ENCODE measurements around the gene WDR86.

WDR86 gene

DNA sequence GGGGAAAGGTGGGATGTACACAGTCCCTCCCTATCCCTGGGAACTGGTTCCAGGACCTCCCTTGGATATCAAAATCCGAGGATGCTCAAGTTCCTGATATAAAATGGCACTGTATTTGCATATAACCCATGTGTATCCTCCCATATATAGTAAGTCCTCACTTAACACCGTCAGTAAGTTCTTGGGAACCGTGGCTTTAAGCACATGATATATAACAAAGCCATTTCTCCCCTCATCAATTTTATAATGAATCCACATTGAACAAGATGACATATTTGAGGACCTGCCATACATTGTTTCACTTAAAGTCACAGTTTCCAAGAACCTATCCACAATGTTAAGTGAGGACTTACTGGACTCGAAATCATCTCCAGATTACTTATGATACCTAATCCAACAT lies 24.7 kb upstream of the WDR86 start:
- peaks cover 25% of the 10 kb centered on the region for H3K4me1 Mint-ChIP-seq
- peaks cover 4% of the 10 kb centered on the region for H3K27me3 Mint-ChIP-seq (ENCODE audit: low read depth)
- H3K4me3 Mint-ChIP-seq = no peak overlapping the region
- H3K36me3 Mint-ChIP-seq (ENCODE audit: low read depth) = no peaks in the 10 kb centered on the region
- H3K27ac Mint-ChIP-seq = peak overlapping the region; percentile 53 to 70 (median 66)
- TF ChIP-seq, protein P1, sequence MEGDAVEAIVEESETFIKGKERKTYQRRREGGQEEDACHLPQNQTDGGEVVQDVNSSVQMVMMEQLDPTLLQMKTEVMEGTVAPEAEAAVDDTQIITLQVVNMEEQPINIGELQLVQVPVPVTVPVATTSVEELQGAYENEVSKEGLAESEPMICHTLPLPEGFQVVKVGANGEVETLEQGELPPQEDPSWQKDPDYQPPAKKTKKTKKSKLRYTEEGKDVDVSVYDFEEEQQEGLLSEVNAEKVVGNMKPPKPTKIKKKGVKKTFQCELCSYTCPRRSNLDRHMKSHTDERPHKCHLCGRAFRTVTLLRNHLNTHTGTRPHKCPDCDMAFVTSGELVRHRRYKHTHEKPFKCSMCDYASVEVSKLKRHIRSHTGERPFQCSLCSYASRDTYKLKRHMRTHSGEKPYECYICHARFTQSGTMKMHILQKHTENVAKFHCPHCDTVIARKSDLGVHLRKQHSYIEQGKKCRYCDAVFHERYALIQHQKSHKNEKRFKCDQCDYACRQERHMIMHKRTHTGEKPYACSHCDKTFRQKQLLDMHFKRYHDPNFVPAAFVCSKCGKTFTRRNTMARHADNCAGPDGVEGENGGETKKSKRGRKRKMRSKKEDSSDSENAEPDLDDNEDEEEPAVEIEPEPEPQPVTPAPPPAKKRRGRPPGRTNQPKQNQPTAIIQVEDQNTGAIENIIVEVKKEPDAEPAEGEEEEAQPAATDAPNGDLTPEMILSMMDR (IDR thresholded peaks at IDR 0.05; ENCODE audit: unreplicated experiment in 3 of 3) = no peak
- no peaks in the 10 kb centered on the region for H3K9me3 Mint-ChIP-seq

DNA sequence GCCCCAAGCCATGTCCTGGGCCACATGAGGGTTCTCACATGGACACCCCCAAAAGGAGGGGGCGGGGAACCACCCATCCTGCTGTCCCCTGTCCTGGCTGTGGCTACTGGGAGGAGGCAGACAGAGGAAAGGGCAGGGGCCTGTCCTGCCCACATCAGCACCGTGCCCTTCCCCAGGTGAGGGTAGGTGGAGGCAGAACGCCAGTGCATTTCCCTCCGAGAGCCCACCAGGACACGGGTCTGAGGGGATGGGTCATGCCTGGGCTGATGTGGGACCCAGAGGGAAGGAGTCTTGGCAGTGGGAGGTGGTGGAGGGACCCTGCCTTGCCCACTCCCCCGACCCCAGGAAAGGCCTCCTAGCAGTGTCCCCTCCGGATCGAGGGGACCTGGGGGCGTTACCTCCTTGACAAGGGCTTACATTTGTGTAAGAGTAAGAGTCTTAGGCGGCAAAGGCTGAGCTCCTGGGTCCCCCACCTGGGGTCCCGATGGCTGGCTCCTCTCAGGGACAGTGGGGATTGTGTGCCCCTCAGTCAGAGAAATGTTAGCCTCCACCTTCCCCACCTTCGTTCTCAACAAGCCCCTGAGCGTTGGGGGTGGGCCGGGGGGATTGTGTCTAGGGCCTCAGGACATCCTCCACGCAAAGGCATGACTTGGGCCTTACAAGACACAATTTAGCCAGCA lies 24.0 kb upstream of the WDR86 start:
- TF ChIP-seq, protein P1 (IDR thresholded peaks at IDR 0.05; ENCODE audit: unreplicated experiment in 3 of 3) = no peak
- Mint-ChIP-seq H3K27ac (no peak overlapping the region), H3K4me3 (no peak overlapping the region), H3K9me3 (no peaks in the 10 kb centered on the region), H3K4me1 (peaks cover 32% of the 10 kb centered on the region), H3K36me3 (ENCODE audit: low read depth) (no peaks in the 10 kb centered on the region), H3K27me3 (ENCODE audit: low read depth) (peaks cover 4% of the 10 kb centered on the region)

DNA sequence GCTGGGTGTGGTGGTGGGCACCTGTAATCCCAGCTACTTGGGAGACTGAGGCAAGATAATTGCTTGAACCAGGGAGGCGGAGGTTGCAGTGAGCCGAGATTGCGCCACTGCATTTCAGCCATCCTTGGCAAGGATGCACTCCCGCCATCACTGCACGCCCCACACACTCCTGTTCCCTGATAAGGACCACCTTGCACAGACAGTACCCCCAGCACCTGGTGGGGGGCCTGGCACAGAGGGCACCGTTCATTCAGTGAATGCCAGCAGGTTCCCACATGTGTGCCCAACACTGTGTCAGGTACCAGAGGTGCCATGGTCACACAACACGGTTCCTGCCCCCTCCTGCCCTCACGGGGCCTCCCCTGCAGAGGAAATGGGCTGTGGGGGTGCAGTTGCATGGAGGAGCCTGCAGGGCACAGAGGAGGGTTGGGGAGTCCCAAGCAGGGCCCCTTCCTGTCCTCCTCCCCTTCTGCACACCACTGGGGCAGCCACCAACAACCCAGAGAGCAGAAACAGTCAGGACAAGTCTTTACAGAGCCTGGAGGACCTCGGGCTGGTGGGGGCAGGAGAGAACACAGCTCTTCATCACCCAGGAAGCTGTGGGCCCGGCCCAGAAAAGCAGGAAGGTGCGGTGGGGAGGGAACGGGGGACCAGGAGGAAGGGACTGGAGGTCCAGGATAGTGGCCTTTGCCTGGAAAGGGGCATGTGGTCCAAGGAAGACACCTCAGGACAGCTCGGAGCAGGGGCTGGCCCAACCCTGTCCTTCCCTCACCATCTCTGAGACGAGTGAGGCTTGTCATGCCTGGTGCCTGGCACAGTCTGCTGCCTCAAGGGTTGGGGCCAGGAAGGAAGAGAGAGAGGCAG lies 23.1 kb upstream of the WDR86 start:
- Mint-ChIP-seq H3K9me3 (no peaks in the 10 kb centered on the region), H3K4me1 (peaks cover 42% of the 10 kb centered on the region), H3K4me3 (no peak overlapping the region), H3K27me3 (ENCODE audit: low read depth) (peaks cover 4% of the 10 kb centered on the region), H3K27ac (no peak overlapping the region), H3K36me3 (ENCODE audit: low read depth) (no peaks in the 10 kb centered on the region)
- TF ChIP-seq, protein P1 (IDR thresholded peaks at IDR 0.05; ENCODE audit: unreplicated experiment in 3 of 3) = peak in 1 of 3 experiments; percentile 16

DNA sequence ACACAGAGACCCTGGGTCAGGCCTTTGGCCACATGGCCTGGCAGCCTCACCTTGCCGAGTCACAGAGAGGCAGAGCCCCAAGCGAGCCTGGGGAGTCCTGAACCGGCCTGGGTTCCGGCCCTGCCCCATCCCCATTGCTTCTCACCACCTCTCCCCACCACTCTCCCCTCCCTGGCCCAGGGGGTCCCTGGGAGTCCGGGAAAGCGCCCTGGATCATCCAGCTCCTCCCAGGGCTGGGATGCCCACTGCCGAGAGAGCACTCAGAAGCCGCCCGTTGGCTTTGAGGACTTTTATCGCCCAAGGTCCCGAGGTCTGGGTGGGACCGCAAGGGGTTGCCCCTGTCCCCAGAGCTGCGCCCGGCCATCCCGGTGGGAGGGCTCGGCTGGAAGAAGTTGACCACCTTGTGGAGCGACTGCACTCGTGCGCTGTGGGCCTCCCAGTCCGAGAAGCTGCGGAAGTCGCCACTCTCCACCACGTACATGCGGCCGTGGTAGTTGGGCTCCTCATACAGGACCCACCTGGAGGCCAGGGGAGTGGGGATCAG lies 22.0 kb upstream of the WDR86 start:
- Mint-ChIP-seq H3K4me3 (no peak overlapping the region), H3K4me1 (peaks cover 45% of the 10 kb centered on the region), H3K27me3 (ENCODE audit: low read depth) (peaks cover 4% of the 10 kb centered on the region), H3K36me3 (ENCODE audit: low read depth) (no peaks in the 10 kb centered on the region), H3K9me3 (no peaks in the 10 kb centered on the region), H3K27ac (no peak overlapping the region)
- TF ChIP-seq, protein P1 (IDR thresholded peaks at IDR 0.05; ENCODE audit: unreplicated experiment in 3 of 3) = no peak

DNA sequence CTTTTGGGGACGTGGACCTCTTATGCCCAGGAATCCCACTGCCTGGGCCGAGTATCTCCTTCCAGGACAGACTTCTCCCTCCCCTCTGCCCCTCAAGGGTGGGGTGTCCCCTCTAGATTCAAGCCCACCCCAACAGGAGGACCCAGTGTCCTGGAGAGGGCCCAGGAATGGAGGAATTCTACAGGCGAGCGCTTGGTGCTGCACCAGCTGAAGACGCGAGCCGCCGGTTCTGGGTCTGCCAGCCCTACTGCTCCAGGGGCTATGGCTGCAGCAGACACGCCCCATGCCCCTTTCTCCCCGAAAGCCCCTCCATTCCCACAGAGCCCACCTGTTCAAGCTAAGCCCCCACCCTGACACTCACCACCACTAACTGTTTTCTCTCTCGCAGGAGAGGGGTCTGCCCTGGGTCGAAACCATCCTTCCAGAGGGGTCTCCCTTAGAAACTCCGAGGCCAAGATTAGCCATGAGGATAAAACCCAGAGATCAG lies 21.5 kb upstream of the WDR86 start:
- Mint-ChIP-seq H3K4me3 (no peak overlapping the region), H3K4me1 (peaks cover 45% of the 10 kb centered on the region), H3K9me3 (no peaks in the 10 kb centered on the region), H3K27me3 (ENCODE audit: low read depth) (peaks cover 4% of the 10 kb centered on the region), H3K36me3 (ENCODE audit: low read depth) (no peaks in the 10 kb centered on the region), H3K27ac (no peak overlapping the region)
- TF ChIP-seq, protein P1 (IDR thresholded peaks at IDR 0.05; ENCODE audit: unreplicated experiment in 3 of 3) = no peak

All from nephron (organoid).